OCI-LY3 (cell line): ENCODE data around the gene CHADL.

Source experiments
- H2AFZ ChIP-seq: fragments of 200-600, 300-600 bp; shearing (Covaris generic); 2 replicates; pipeline ENCODE4 v1.6.0; 2014; ENCODE audit warnings: antibody characterized with exemption, low read depth, low read length
- H3K27ac ChIP-seq: fragments of 200-600, 300-600 bp; sonication (generic); 2 replicates; pipeline ENCODE4 v1.5.1; 2014; ENCODE audit warnings: mild to moderate bottlenecking, low read length, moderate library complexity, mixed read lengths
- H3K27me3 ChIP-seq: fragments of 200-600, 300-600 bp; sonication (generic); 2 replicates; pipeline ENCODE4 v1.6.1; 2014; ENCODE audit warnings: low read depth, low read length, mixed read lengths
- H3K36me3 ChIP-seq: fragments of 200-600, 300-600 bp; sonication (generic); replicated peaks from 2 replicates; pipeline ENCODE3; 2014; ENCODE audit warnings: low read depth, low read length, mixed read lengths
- H3K4me1 ChIP-seq: fragments of 300-600, 200-600 bp; sonication (generic); 2 replicates; pipeline ENCODE4 v1.6.1; 2014; ENCODE audit warnings: low read length, mixed read lengths
- H3K4me2 ChIP-seq: fragments of 200-600, 300-600 bp; sonication (generic); 2 replicates; pipeline ENCODE4 v1.6.1; 2014; ENCODE audit warnings: low read length, mixed read lengths
- H3K4me3 ChIP-seq: fragments of 300-600, 200-600 bp; sonication (generic); 2 replicates; pipeline ENCODE4 v1.5.1; 2014; ENCODE audit warnings: antibody characterized with exemption, mild to moderate bottlenecking, low read length, moderate library complexity
- H3K79me2 ChIP-seq: fragments of 300-600, 200-600 bp; shearing (Covaris generic); 2 replicates; pipeline ENCODE4 v1.6.1; 2014; ENCODE audit warnings: mild to moderate bottlenecking, low read length, mixed read lengths
- H3K9ac ChIP-seq: fragments of 300-600, 200-600 bp; shearing (Covaris generic); 2 replicates; pipeline ENCODE4 v1.6.0; 2014; ENCODE audit warnings: mild to moderate bottlenecking, low read length, moderate library complexity
- H3K9me3 ChIP-seq: fragments of 200-600, 300-600 bp; shearing (Covaris generic); 2 replicates; pipeline ENCODE4 v1.6.1; 2014; ENCODE audit warnings: low read length, mixed read lengths; ENCODE audit not compliant: insufficient read depth
- H4K20me1 ChIP-seq: fragments of 200-600, 300-600 bp; sonication (generic); 2 replicates; pipeline ENCODE4 v1.6.1; 2016; ENCODE audit warnings: low read length, mixed read lengths; ENCODE audit not compliant: insufficient read depth
- EZH2phosphoT487 ChIP-seq: fragments of 200-600 bp; shearing (Covaris generic); IDR thresholded peaks from 2 replicates; pipeline ENCODE4 v1.6.1; 2018; ENCODE audit warnings: antibody characterized with exemption, mixed run types, low read depth
- TF ChIP-seq, protein P1 (sequence below): fragments of 200-600, 300-600 bp; sonication (generic); IDR thresholded peaks from 2 replicates; pipeline ENCODE4 v1.5.1; 2014; ENCODE audit warnings: antibody characterized with exemption, low read length, low read depth

CHADL gene

GRCh38 chr22:41286639-41287091, 45.9 kb upstream of the CHADL start:
- H3K79me2 ChIP-seq, result peaks cover 39% of the 10 kb centered on the region
- no peaks in the 10 kb centered on the region for H3K27me3 ChIP-seq
- peaks cover 13% of the 10 kb centered on the region for H3K36me3 ChIP-seq
- peak overlapping the region; percentile 71 for H3K4me2 ChIP-seq
- TF ChIP-seq, protein P1, sequence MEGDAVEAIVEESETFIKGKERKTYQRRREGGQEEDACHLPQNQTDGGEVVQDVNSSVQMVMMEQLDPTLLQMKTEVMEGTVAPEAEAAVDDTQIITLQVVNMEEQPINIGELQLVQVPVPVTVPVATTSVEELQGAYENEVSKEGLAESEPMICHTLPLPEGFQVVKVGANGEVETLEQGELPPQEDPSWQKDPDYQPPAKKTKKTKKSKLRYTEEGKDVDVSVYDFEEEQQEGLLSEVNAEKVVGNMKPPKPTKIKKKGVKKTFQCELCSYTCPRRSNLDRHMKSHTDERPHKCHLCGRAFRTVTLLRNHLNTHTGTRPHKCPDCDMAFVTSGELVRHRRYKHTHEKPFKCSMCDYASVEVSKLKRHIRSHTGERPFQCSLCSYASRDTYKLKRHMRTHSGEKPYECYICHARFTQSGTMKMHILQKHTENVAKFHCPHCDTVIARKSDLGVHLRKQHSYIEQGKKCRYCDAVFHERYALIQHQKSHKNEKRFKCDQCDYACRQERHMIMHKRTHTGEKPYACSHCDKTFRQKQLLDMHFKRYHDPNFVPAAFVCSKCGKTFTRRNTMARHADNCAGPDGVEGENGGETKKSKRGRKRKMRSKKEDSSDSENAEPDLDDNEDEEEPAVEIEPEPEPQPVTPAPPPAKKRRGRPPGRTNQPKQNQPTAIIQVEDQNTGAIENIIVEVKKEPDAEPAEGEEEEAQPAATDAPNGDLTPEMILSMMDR, result no peak
- no peak for TF ChIP-seq EZH2phosphoT487
- H2AFZ ChIP-seq, result peak overlapping the region; percentile 95
- no peaks in the 10 kb centered on the region for H4K20me1 ChIP-seq
- peak overlapping the region; percentile 71 for H3K27ac ChIP-seq
- H3K4me1 ChIP-seq, result peaks cover 11% of the 10 kb centered on the region
- peak overlapping the region; percentile 62 for H3K9ac ChIP-seq
- peak overlapping the region; percentile 84 for H3K4me3 ChIP-seq
- H3K9me3 ChIP-seq, result no peaks in the 10 kb centered on the region

- Histone ChIP-seq H3K9ac (peak within 1 kb of the TSS; percentile 87), H4K20me1 (peaks cover 5% of the 10 kb centered on the region; the same call in 1 of the 2 replicates), H3K36me3 (peaks cover 19% of the 10 kb centered on the region), H2AFZ (peak within 1 kb of the TSS; percentile 95), H3K9me3 (no peaks in the 10 kb centered on the region), H3K79me2 (peaks cover 45% of the 10 kb centered on the region), H3K27ac (peak within 1 kb of the TSS; percentile 71), H3K4me3 (peak within 1 kb of the TSS; percentile 92), H3K27me3 (no peaks in the 10 kb centered on the region), H3K4me2 (peak within 1 kb of the TSS; percentile 93), H3K4me1 (peaks cover 11% of the 10 kb centered on the region)
- TF ChIP-seq EZH2phosphoT487, result no peak
- TF ChIP-seq, protein P1, result no peak
Observed at GRCh38 chr22:41285820-41286638, 45.3 kb upstream of the CHADL start, which contains the start of gene RANGAP1. TSS of gene RANGAP1 (minus strand) at chr22:41286187. CDS start at chr22:41281044, 5,143 bp downstream.

- no peaks in the 10 kb centered on the region for H3K9me3 ChIP-seq
- H3K4me3 ChIP-seq, result peak overlapping the region; percentile 92
- H3K4me2 ChIP-seq, result peak overlapping the region; percentile 93
- TF ChIP-seq, protein P1, result no peak; the same call in 1 of the 2 replicates
- TF ChIP-seq EZH2phosphoT487, result no peak
- H4K20me1 ChIP-seq, result peaks cover 5% of the 10 kb centered on the region; the same call in 1 of the 2 replicates
- peak overlapping the region; percentile 87 for H3K9ac ChIP-seq
- peak overlapping the region; percentile 27; the same call in 1 of the 2 replicates for H2AFZ ChIP-seq
- peaks cover 51% of the 10 kb centered on the region for H3K79me2 ChIP-seq
- H3K27me3 ChIP-seq, result no peaks in the 10 kb centered on the region
- peaks cover 11% of the 10 kb centered on the region for H3K4me1 ChIP-seq
- peak overlapping the region; percentile 58 for H3K27ac ChIP-seq
- peaks cover 25% of the 10 kb centered on the region for H3K36me3 ChIP-seq
Observed at GRCh38 chr22:41285441-41285819, 44.7 kb upstream of the CHADL start.

GRCh38 chr22:41284465-41284864, 43.7 kb upstream of the CHADL start:
- Histone ChIP-seq H3K27ac (no peak overlapping the region), H3K27me3 (no peaks in the 10 kb centered on the region), H3K79me2 (peaks cover 56% of the 10 kb centered on the region), H3K4me1 (peaks cover 11% of the 10 kb centered on the region), H3K9ac (peak overlapping the region; percentile 87; the same call in 1 of the 2 replicates), H3K4me3 (peak overlapping the region; percentile 92; the same call in 1 of the 2 replicates), H3K9me3 (no peaks in the 10 kb centered on the region), H4K20me1 (peaks cover 5% of the 10 kb centered on the region; the same call in 1 of the 2 replicates), H2AFZ (no peak overlapping the region), H3K4me2 (peak overlapping the region; percentile 93), H3K36me3 (peaks cover 31% of the 10 kb centered on the region)
- no peak for TF ChIP-seq EZH2phosphoT487
- TF ChIP-seq, protein P1, result no peak
